Epithelial cell of esophagus (primary cell): ENCODE results near the gene PPARD.
A peak's percentile ranks its signal among the peaks of the same experiment; 100 is the strongest.
"Not testable (repeated sequence)": the region's sequence is repeated elsewhere in the genome, so short reads cannot be mapped to it uniquely, and the experiment has no call there.

ENCODE experiments used
- DNase-seq: peaks from one replicate; pipeline ENCODE4 v3.0.0; 2010; ENCODE audit warnings: low read depth
- H3K4me3 ChIP-seq: 2 replicates; pipeline ENCODE4 v1.5.1; 2011; ENCODE audit warnings: mild to moderate bottlenecking, low read length, control low read depth
- TF ChIP-seq, protein P1 (sequence below): IDR thresholded peaks from 2 replicates; pipeline ENCODE4 v1.5.1; 2011; ENCODE audit warnings: low read depth, mild to moderate bottlenecking, low read length, control low read depth, inconsistent platforms; ENCODE audit not compliant: insufficient read depth; ENCODE audit errors: missing control alignments

PPARD gene

DNA sequence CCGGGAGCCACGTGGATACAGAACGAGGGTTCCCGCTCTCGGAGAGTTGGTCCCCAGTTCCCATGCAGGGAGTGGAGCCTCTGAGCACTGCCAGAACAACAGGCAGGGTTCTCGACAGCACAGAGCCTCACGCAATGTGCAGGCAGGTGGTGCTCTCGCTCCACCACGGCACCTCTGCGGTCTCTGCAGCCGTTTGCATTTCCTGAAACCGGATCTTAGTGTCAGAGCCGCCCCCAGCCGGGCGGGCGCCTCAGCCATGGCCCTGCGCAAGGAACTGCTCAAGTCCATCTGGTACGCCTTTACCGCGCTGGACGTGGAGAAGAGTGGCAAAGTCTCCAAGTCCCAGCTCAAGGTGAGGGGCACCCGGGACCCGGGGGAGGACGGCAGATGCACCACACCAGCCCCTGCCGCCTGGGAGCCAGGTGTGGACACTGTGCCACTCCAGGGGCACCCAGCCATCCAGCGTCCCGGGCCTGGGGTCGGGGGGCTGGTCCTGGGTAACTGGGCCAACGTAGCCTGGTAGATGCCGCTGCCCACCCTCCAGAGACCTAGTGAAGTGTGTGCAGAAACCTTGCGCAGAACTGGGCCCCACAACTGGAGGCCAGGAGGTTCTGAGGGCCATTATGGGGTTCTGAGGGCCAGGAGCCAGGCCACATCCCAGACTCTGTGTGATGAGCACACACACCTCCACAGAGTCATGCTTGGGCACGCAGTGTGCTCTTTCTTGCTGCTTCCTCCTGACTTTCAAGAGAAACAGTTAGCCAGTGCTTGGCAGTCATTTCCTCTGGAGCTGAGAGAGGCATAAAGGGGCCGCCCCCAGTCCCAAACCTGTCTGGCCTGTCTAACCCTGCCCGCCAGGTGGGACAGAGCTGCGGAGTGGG lies 44.5 kb upstream of the PPARD start, which contains the start of gene DEF6:
DEF6 (plus strand) TSS at position 218 of the 881 bp plus-strand sequence; CDS start at position 257, 39 bp downstream.
- H3K4me3 ChIP-seq = peak within 1 kb of the TSS; percentile 67
- TF ChIP-seq, protein P1, sequence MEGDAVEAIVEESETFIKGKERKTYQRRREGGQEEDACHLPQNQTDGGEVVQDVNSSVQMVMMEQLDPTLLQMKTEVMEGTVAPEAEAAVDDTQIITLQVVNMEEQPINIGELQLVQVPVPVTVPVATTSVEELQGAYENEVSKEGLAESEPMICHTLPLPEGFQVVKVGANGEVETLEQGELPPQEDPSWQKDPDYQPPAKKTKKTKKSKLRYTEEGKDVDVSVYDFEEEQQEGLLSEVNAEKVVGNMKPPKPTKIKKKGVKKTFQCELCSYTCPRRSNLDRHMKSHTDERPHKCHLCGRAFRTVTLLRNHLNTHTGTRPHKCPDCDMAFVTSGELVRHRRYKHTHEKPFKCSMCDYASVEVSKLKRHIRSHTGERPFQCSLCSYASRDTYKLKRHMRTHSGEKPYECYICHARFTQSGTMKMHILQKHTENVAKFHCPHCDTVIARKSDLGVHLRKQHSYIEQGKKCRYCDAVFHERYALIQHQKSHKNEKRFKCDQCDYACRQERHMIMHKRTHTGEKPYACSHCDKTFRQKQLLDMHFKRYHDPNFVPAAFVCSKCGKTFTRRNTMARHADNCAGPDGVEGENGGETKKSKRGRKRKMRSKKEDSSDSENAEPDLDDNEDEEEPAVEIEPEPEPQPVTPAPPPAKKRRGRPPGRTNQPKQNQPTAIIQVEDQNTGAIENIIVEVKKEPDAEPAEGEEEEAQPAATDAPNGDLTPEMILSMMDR = peak; percentile 89
- peak; percentile 95 for DNase-seq

DNA sequence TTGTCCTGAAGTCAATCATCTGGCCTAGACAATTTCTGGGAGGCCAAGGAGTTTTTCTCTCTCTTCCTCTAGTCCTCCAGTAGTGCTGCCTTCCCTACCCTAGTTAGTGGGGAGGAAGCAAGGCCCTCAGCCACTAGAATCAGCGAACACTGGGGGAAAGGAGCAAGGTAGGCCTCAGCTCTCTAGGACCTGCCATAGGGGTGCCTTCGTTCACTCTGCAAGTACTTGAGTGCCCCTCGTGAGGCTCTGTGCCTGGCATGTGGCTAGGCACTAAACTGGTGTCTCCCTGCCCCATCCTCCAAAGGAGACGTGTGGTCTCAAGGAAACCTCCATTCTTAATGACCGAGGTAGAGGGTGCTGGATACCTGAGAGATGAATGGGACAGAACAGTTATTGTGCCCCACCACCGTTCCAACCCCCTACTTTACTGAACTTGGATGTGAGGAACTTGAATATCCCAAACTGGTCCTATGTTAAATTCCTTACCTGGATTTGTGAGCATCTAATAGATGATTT lies 43.7 kb upstream of the PPARD start:
- no peak for DNase-seq
- TF ChIP-seq, protein P1 = no peak
- H3K4me3 ChIP-seq = peak overlapping the region; percentile 67

DNA sequence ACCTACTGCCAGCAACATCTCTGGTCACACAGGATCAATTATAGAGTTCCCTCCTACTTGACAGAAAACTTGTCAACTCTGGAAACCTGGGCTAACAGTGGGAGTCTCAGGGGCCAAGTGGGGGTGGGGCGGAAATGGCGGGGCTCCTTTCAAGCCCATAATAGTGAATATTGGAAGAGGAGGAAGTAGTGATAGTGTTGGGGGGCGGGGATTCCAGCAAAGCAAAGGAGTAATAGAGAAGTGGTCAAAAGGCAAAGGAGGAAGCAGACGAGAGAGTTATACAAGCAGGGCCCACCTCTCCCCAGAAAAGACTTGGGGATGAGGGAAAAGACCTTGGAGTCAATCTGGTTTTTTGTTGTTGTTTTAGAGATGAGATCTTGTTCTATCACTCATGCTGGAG lies 42.7 kb upstream of the PPARD start:
- H3K4me3 ChIP-seq = no peak overlapping the region
- TF ChIP-seq, protein P1 = no peak
- no peak for DNase-seq

DNA sequence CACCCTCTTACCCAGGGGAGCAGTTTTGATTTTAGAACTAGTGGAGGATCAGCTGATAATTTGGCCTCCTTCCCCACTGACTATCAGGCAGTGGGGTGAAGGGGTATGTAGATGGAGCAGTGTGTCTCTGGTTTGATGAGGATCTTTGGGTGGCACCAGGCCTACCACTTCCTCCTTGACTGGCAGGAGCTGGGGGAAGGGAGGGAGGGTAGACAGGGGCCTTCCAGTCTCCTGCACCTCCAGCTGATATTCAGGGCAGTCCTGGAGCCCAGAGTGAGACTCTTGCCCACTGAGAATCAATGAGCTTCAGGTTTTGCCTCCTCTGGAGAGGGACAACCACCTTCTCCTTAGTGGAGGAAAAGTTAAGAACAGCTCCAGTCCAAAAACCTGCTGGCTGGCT lies 41.5 kb upstream of the PPARD start:
- no peak for DNase-seq
- no peak overlapping the region for H3K4me3 ChIP-seq
- TF ChIP-seq, protein P1 = no peak

DNA sequence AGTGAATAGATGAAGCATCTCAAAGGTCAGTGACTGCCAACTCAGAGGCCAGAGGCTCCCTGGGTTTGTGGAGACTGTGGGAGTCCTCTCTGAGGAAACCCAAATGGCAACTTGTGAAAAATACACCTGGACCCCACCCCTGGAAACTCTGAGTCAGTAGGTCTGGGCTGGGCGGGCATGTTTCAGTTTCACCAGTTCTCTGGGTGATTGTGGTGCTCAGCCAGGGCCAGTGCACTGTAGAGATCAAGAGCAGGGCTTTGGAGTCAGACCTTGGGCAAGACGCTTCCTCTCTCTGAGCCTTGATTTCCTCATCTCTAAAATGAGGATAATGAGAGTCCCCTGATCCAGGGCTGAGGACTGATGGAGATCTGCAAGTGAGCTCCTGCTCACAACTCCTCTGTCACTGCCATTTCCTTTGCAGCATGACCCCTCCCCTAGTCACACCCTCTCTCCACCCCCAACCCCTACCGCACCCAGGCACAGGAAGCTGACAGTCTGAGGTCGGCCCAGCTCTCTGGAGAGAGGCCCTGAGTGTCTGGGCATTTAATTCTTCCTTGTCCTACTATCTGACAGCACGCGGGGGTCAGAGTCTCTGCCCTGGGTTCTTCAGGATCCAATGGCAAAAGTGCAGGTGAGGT lies 39.6 kb upstream of the PPARD start:
- peak overlapping the region; percentile 10 for H3K4me3 ChIP-seq

DNA sequence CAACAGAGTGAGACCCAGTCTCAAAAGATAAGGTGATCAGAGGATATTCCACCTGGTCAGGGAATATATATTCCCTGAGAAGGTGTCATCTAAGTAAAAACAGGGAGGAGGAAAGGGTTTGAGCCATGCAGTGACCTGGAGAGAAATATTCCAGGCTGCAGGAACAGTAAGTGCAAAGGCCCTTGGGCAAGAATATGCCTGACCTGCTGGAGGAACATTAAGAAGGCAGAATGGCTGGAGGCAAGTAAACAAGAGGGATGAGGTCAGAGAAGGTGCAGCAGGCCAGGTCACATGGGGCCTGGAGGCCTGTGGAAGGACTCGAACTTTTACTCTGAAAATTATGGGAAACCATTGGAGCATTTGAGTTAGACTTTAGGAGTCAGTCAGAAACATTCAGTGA lies 38.1 kb upstream of the PPARD start:
- no peak overlapping the region for H3K4me3 ChIP-seq
- TF ChIP-seq, protein P1 = no peak
- no peak for DNase-seq

More for the DNA sequence above, 39.6 kb upstream of the PPARD start:
- DNase-seq = peak; percentile 92
- TF ChIP-seq, protein P1 = no peak

DNA sequence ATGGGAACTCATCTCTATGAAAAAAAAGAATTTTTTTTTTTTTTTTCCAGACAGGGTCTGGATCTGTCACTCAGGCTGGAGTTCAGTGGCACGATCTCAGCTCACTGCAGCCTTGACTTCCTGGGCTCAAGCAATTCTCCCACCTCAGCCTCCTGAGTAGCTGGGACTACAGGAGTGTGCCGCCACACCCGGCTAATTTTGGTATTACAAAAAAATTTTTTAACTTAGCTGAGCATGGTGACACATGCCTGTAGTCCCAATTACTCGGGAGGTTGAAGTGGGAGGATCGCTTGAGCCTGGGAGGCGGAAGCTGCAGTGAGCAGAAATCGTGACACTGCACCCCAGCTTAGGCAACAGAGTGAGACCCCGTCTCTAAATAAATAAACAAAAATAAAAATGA lies 37.2 kb upstream of the PPARD start:
- TF ChIP-seq, protein P1 = no peak
- H3K4me3 ChIP-seq = no peak overlapping the region
- DNase-seq = no peak

DNA sequence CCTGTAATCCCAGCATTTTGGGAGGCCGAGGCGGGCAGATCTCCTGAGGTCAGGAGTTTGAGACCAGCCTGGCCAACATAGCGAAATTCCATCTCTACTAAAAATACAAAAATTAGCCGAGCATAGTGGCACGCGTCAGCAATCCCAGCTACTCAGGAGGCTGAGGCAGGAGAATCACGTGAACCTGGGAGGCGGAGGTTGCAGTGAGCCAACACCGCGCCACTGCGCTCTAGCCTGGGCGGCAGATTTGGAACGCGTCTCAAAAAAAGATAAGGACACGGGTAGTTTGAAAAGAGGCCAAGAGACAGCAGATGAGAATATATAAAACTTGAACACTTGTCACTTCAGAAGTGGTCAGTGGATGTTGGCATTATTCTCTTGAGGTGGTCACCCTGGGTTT lies 35.2 kb upstream of the PPARD start:
- DNase-seq, H3K4me3 ChIP-seq: not testable (repeated sequence)

DNA sequence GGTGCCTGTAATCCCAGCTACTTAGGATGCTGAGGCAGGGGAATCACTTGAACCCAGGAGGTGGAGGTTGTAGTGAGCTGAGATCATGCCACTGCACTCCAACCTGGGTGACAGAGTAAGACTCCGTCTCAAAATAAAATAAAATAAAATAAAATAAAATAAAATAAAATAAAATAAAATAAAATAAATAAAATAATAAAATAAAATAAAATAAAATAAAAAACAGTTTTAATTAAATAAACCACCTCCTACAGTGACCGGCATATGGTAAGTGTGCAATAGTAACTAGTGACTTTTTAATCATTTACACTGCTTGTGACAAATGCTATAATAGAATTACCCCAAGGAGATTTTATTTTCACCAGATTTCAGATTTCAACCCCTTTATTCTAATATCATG lies 33.8 kb upstream of the PPARD start:
- not testable (repeated sequence) for DNase-seq, H3K4me3 ChIP-seq
